ENCODE measurements around the gene PCDH9. TPM values are rescaled to one million over a fixed set of nuclear protein-coding genes. Genes with fewer than 3 reads are reported as not detected.

PCDH9 gene
- total and polyA plus RNA-seq, 10 of the 15 experiments (the other 5 are each of a cell fraction or from before 2014, with no cell fraction given) = 0.02 to 2.3 (median 0.05) TPM; not detected in 1

GRCh38 chr13:66971004-66971403 is 259.1 kb downstream of the PCDH9 start (continued):
- no peak for TF ChIP-seq BCLAF1 (IDR thresholded peaks at IDR 0.05)
- TF ChIP-seq PML (IDR thresholded peaks at IDR 0.05; ENCODE audit: low read length) = no peak

- H3K36me3 ChIP-seq (ENCODE audit: control insufficient read depth in 2 of 2, insufficient read depth in 2 of 2, low read length in 1 of 2) = no peaks in the 10 kb centered on the region
- no peak overlapping the region for H3K4me2 ChIP-seq (ENCODE audit: control insufficient read depth, insufficient read depth)
- DNase-seq (ENCODE audit: low read depth, low spot score) (no peak), FAIRE-seq (no peak), ATAC-seq (no peak)
- BruUV-seq (replicated peaks) = no TSS peak
- ChIA-PET RAD21 (ENCODE audit: unreplicated experiment) (interaction anchor here (1.2 kb wide), 1 partner anchor 9 kb away, joined by 3 read pairs; no protein-coding TSS in a partner anchor), SMC1A (ENCODE audit: uncharacterized antibody, unreplicated experiment) (interaction anchor here (2.1 to 3.5 kb wide), 2 partner anchors 10 to 25 kb away, joined by 10 to 14 read pairs; no protein-coding TSS in a partner anchor), POLR2A (interaction anchor here (0.6 kb wide), 1 partner anchor 31 kb away, joined by 3 read pairs; no protein-coding TSS in a partner anchor), CTCF (interaction anchor here (0.6 kb wide), 1 partner anchor 51 kb away, joined by 3 read pairs; no protein-coding TSS in a partner anchor)
- in situ Hi-C loops (cut with MboI) = no loop called here
- H4K20me1 ChIP-seq (ENCODE audit: control insufficient read depth, insufficient read depth) = no peaks in the 10 kb centered on the region
- H2AFZ ChIP-seq (ENCODE audit: control insufficient read depth, low read depth, low read length) = no peak overlapping the region
- H3K79me2 ChIP-seq (ENCODE audit: control insufficient read depth, insufficient read depth, low read length) = no peaks in the 10 kb centered on the region
- no peak overlapping the region for H3K4me3 ChIP-seq
- H3K9ac ChIP-seq (ENCODE audit: control insufficient read depth, insufficient read depth, low read length) = no peak overlapping the region
- H3K27me3 ChIP-seq (replicated peaks in 1 of 2; ENCODE audit: control insufficient read depth in 2 of 2, insufficient read depth in 2 of 2, low read length in 1 of 2) = no peaks in the 10 kb centered on the region
- intact Hi-C loops (cut with micrococcal nuclease; ENCODE audit: unreplicated experiment) = no loop called here
- no peaks in the 10 kb centered on the region for H3K4me1 ChIP-seq (ENCODE audit: control insufficient read depth, insufficient read depth, low read length)
- no peak overlapping the region for H3K27ac ChIP-seq (ENCODE audit: control insufficient read depth, insufficient read depth)
- 0% methylated on average over 1 of the region's 1 CpG for WGBS (ENCODE audit: insufficient coverage, insufficient replicate concordance, low lambda C conversion rate, missing lambda C conversion rate)
- no peaks in the 10 kb centered on the region for H3K9me3 ChIP-seq (replicated peaks; ENCODE audit: control insufficient read depth, insufficient read depth, low read length)
- no peak for TF ChIP-seq EZH2 (IDR thresholded peaks at IDR 0.05; ENCODE audit: borderline replicate concordance, control insufficient read depth, low read depth, low read length)
- no peak for TF ChIP-seq CREM (IDR thresholded peaks at IDR 0.05; ENCODE audit: low read depth)
- no peak for TF ChIP-seq SRF (IDR thresholded peaks at IDR 0.05; ENCODE audit: low read depth in 2 of 2, low read length in 2 of 2)
- TF ChIP-seq SMAD5 (IDR thresholded peaks at IDR 0.05; ENCODE audit: low read depth) = no peak
- no peak for TF ChIP-seq NR2C1 (IDR thresholded peaks at IDR 0.05)
- TF ChIP-seq GATAD2B (conservative IDR thresholded peaks at IDR 0.05; ENCODE audit: low read depth) = no peak
- TF ChIP-seq NR2F1 (conservative IDR thresholded peaks at IDR 0.05) = no peak
- TF ChIP-seq NFYB (IDR thresholded peaks at IDR 0.05; ENCODE audit: insufficient read depth, low read depth, low read length) = no peak
- no peak for TF ChIP-seq KLF5 (IDR thresholded peaks at IDR 0.05; ENCODE audit: partially characterized antibody)
- TF ChIP-seq REST (IDR thresholded peaks at IDR 0.05; ENCODE audit: low read depth, low read length) = no peak
- no peak for TF ChIP-seq PRDM15 (CRISPR knock-in tag; IDR thresholded peaks at IDR 0.05)
Measured at GRCh38 chr13:66969291-66969690, 260.8 kb downstream of the PCDH9 start.
